ENCODE data around the gene PCCA.

PCCA gene

DNA sequence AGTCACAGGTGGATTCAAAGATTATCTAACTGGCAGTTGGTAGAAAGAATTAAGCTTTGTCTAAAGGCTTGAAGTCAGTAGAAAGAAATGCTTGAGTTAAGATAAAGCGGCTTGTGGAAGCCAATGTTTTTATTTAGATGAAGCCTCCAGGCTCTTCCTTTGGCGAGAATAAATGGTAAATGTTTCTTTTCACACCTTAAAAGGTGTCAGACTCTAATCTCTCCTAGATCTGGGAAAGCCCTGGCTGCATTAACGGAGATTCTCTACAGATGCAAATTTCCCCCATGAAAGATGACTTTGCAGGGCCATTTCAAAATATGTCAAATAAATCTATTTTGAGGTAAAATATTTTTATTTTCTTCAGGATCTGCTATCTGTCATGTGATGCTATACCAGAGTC is 37.8 kb upstream of the PCCA start:
- Histone ChIP-seq H3K4me3 (ENCODE audit: low read depth, low read length) (no peak overlapping the region), H3K27ac (no peak overlapping the region), H3K36me3 (replicated peaks) (no peaks in the 10 kb centered on the region), H3K27me3 (replicated peaks) (no peaks in the 10 kb centered on the region)
- TF ChIP-seq CTCF (IDR thresholded peaks at IDR 0.05; ENCODE audit: low read depth, low read length, missing control alignments): no peak
- no peak for DNase-seq
- in situ Hi-C loops (cut with HindIII; ENCODE audit: low pct_ligation_motif_present, low sequenced_read_pairs): no loop called here

- no peak overlapping the region for H3K4me3 ChIP-seq (ENCODE audit: low read depth, low read length)
- no peak for TF ChIP-seq CTCF (IDR thresholded peaks at IDR 0.05; ENCODE audit: low read depth, low read length, missing control alignments)
- no peaks in the 10 kb centered on the region for H3K36me3 ChIP-seq (replicated peaks)
- DNase-seq: no peak
- in situ Hi-C loops (cut with HindIII; ENCODE audit: low pct_ligation_motif_present, low sequenced_read_pairs): no loop called here
- H3K27ac ChIP-seq: no peak overlapping the region
- no peaks in the 10 kb centered on the region for H3K27me3 ChIP-seq (replicated peaks)
Observed at GRCh38 chr13:100059827-100060226, 29.1 kb upstream of the PCCA start.

GRCh38 chr13:100063333-100063732 is 25.6 kb upstream of the PCCA start:
- no peak for DNase-seq
- no peaks in the 10 kb centered on the region for H3K36me3 ChIP-seq (replicated peaks)
- H3K4me3 ChIP-seq (ENCODE audit: low read depth, low read length): no peak overlapping the region
- no peaks in the 10 kb centered on the region for H3K27me3 ChIP-seq (replicated peaks)
- no peak overlapping the region for H3K27ac ChIP-seq
- in situ Hi-C loops (cut with HindIII; ENCODE audit: low pct_ligation_motif_present, low sequenced_read_pairs): no loop called here
- no peak for TF ChIP-seq CTCF (IDR thresholded peaks at IDR 0.05; ENCODE audit: low read depth, low read length, missing control alignments)

DNA sequence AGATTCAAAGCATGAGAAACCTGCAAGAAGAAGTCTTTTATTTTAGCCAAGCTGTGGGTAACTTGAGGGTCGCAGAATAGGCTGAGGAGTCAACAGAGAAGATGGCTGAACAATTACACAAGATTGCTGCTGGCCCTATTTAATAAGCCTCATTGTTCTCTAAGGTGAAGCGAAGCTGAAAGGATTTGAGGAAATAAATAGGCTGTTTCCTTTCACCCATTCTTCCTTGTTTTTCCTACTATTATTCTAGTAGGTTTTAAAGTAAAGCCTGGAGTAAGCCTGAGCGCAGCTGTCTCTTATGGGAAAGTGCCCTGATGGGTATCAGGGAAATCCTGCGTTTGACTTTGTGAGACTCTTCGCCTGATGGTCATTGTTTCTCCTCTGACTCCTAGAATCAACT is 25.0 kb upstream of the PCCA start:
- Histone ChIP-seq H3K27ac (no peak overlapping the region), H3K4me3 (ENCODE audit: low read depth, low read length) (no peak overlapping the region), H3K27me3 (replicated peaks) (no peaks in the 10 kb centered on the region), H3K36me3 (replicated peaks) (no peaks in the 10 kb centered on the region)
- DNase-seq: no peak
- no peak for TF ChIP-seq CTCF (IDR thresholded peaks at IDR 0.05; ENCODE audit: low read depth, low read length, missing control alignments)
- in situ Hi-C loops (cut with HindIII; ENCODE audit: low pct_ligation_motif_present, low sequenced_read_pairs): no loop called here

- no peaks in the 10 kb centered on the region for H3K36me3 ChIP-seq (replicated peaks)
- H3K27me3 ChIP-seq (replicated peaks): no peaks in the 10 kb centered on the region
- in situ Hi-C loops (cut with HindIII; ENCODE audit: low pct_ligation_motif_present, low sequenced_read_pairs): no loop called here
- H3K27ac ChIP-seq: no peak overlapping the region
- no peak for DNase-seq
- no peak for TF ChIP-seq CTCF (IDR thresholded peaks at IDR 0.05; ENCODE audit: low read depth, low read length, missing control alignments)
- no peak overlapping the region for H3K4me3 ChIP-seq (ENCODE audit: low read depth, low read length)
Observed at GRCh38 chr13:100068133-100068931, 20.6 kb upstream of the PCCA start.

DNA sequence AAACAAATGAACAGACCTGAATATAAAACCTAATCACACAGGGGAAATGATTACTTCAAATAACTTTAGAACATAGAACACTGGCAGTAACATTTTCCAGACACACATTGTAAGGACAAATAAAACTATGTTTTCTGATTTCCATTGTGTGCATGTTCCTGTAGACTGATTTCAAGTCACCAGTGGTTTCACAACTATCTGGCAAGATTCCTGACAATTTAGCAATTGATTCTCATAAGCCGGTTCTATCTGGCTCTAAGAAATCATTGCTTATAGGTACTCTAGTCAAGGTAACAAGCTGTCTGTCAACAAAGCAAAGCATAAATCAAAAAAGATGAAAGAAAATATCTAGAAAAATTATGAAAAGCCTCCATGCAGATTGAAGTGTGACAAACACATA is 19.6 kb upstream of the PCCA start:
- in situ Hi-C loops (cut with HindIII; ENCODE audit: low pct_ligation_motif_present, low sequenced_read_pairs): no loop called here
- H3K36me3 ChIP-seq (replicated peaks): no peaks in the 10 kb centered on the region
- no peak overlapping the region for H3K27ac ChIP-seq
- DNase-seq: no peak
- H3K4me3 ChIP-seq (ENCODE audit: low read depth, low read length): no peak overlapping the region
- no peak for TF ChIP-seq CTCF (IDR thresholded peaks at IDR 0.05; ENCODE audit: low read depth, low read length, missing control alignments)
- no peaks in the 10 kb centered on the region for H3K27me3 ChIP-seq (replicated peaks)

Measured in brain microvascular endothelial cell (primary cell).